Anterior cingulate cortex (tissue), 58 donors: ENCODE measurements around the gene SLC35F2.
A peak's percentile ranks its signal among the peaks of the same experiment; 100 is the strongest.
"Not testable (repeated sequence)": the region's sequence is repeated elsewhere in the genome, so short reads cannot be mapped to it uniquely, and the experiment has no call there.

ENCODE experiments used
- DNase-seq, 58 donors: peaks; one replicate each; lab custom pipeline; 2025; lab: John Stamatoyannopoulos, UW

The SLC35F2 gene

GRCh38 chr11:107858217-107859070, at the start of gene SLC35F2:
TSS of gene SLC35F2 (minus strand) at chr11:107858787. CDS start at chr11:107858767, 20 bp downstream.
- DNase-seq: peak in 37 of 58 donors; percentile 5 to 43 (median 15)

DNA sequence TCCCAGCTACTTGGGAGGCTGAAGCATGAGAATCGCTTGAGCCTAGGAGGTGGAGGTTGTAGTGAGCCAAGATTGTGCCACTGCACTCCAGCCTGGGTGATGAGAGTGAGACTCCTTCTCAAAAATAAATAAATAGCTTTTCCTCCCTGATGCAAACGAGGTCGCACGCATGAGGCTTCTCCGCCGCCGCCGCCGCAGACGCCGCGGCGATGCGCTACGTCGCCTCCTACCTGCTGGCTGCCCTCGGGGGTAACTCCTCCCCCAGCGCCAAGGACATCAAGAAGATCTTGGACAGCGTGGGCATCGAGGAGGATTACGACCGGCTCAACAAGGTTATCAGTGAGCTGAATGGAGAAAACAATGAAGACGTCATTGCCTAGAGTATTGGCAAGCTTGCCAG, 49.6 kb upstream of the SLC35F2 start:
- no peak for DNase-seq

DNA sequence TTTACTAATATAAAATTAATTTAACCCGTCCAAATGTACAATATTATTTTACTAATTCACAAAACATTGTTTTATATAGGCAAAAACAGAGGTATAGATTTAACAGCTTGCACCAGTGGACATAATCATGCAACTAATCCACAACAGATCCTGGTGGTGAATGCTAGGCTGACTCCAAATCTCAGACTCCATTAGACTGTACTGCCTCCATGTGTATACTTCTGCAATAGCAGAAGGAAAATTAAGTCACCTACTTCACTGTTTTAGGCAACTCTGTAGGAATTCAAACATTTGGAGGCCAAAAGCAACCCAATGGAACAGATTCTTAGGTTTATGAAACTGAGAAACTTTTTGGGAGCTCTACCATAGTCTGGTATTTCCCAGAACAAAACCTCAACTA, 39.7 kb upstream of the SLC35F2 start:
- peak in 2 of 58 donors; percentile 0 to 25 for DNase-seq

DNA sequence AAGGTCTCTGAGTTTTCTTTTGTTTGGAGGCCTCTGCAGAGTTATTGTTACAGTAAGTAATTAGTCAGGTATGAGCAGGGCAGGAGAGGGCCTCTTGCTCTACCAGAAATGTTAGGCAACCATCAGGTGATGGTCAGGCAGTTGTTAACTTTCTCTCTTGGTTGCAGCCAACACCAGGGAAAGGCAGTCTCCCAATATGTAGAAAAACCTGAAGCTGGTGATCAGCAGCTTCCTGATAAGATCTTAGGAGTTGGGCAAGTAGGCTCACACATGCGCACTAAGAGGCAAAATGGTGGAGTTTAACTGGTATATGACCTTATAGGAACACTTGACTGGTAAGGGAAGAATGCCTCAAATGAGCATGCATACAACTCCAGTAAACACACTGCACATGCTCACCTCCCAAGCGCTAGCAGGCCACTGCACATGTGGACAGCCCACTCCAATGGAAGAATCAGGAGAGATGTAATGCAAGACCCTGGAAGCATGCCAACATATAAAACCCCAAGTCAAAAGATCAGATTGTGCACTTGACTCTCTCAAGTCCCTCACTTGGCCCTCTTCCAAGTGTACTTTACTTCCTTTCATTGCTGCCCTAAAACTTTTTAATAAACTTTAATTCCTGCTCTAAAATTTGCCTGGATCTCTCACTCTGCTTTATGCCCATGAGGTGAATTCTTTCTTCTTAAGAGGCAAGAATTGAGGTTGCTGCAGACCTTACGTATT, 23.7 kb upstream of the SLC35F2 start:
- no peak for DNase-seq

- DNase-seq: not testable (repeated sequence)
Observed at GRCh38 chr11:107881471-107881870, 22.9 kb upstream of the SLC35F2 start.

- no peak for DNase-seq
Observed at GRCh38 chr11:107876141-107876540, 17.6 kb upstream of the SLC35F2 start.

DNA sequence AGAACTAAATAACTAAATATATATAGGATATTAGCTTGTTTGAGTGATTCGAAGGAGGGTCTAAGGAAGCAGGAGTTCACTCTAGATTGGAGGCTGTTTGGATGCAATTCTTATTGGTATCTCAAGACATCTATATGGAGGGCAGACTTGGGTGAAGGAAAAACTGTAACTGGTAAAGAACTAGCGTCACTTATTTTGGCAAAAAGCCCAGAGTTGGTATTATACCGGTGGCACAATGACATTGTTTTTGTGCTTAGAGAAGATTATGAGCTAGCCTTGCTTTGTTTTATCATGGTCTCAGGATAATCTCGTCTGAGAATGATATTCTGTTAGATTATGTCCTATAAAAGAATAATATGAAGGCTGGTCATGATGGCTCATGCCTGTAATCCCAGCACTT, 6.0 kb upstream of the SLC35F2 start:
- DNase-seq: no peak

DNA sequence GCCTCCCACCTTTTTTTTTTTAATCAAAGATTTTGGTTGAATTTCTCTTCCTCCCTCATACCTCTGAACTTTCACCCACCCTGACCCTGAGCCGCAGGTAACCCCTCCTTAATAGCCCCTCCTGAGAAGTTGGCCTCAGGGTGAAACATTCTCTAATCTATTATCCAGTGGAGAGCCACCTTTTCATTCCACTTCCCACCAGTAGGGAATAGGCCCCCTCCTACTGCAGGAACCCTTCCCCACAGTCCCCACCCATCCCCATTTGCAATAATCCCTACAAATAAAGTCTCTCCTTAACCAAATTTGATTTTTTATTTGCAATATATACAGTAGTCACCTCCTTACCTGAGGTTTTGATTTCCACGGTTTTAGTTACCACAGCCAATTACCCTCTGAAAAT, 2.1 kb upstream of the SLC35F2 start:
- DNase-seq: no peak

DNA sequence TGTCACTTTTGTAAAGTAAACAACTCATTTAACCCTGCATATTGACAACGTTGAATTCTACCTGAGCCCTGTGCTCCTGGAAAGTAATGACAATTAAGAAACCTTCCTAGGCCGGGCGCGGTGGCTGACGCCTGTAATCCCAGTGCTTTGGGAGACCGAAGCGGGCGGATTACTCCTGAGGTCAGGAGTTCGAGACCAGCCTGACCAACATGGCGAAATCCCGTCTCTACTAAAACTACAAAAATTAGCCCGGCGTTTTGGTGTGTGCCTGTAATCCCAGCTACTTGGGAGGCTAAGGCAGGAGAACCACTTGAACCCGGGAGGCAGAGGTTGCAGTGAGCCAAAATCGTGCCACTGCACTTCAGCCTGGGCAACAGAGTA, 1.6 kb upstream of the SLC35F2 start:
- not testable (repeated sequence) for DNase-seq

- peak in 10 of 58 donors; percentile 0 to 12 (median 3) for DNase-seq
Observed at GRCh38 chr11:107859459-107860239, 1.1 kb upstream of the SLC35F2 start.

- peak in 1 of 58 donors; percentile 4 for DNase-seq
Observed at GRCh38 chr11:107857550-107858216, 904 bp downstream of the SLC35F2 start.

GRCh38 chr11:107856981-107857517, 1.5 kb downstream of the SLC35F2 start:
- no peak for DNase-seq

DNA sequence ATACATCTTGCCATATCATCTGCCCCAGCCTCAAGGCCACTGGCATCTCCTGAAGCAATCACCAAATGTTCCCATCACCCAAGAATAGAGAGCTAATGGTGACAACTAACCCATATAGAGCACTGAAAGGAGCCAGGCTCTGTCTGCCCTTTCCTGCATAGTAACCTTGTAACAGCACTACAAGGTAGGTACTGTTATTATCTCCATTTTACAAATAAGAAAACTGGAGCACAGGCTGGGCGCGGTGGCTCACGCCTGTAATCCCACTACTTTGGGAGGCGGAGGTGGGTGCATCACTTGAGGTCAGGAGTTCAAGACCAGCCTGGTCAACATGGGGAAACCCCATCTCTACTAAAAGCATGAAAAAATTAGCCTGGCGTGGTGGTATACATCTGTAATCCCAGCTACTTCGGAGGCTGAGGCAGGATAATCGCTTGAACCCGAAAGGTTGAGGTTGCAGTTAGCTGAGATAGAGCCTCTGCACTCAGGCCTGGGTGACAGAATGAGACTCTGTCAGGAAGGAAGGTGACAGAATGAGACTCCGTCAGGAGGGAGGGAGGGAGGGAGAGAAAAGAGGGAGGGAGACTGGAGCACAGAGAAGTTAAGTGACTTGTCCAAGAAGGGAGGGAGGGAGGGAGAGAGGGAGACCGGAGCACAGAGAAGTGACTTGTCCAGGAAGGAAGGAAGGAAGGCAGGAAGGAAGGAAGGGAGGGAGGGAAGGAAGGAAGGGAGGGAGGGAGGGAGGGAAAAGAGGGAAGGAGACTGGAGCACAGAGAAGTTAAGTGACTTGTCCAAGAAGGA, 2.2 kb downstream of the SLC35F2 start:
- DNase-seq: no peak

DNA sequence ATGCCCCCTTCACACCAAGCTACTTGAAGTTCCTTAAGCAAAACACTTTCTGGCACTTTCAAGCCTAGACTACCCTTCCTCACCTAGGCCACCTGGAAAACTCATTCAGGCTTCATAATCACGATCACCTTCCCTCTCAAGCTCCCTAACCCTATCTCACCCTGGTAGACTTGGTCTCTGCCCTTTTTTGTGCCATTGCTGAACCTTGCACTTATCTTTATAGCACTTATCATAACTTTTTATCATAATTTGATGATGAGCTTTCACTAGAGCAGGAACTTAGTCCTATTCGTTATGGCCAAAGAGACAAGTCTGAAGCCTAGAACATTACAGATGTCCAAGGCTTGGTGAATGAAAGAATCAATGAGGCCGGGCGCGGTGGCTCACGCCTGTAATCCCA, 5.5 kb downstream of the SLC35F2 start:
- no peak for DNase-seq

DNA sequence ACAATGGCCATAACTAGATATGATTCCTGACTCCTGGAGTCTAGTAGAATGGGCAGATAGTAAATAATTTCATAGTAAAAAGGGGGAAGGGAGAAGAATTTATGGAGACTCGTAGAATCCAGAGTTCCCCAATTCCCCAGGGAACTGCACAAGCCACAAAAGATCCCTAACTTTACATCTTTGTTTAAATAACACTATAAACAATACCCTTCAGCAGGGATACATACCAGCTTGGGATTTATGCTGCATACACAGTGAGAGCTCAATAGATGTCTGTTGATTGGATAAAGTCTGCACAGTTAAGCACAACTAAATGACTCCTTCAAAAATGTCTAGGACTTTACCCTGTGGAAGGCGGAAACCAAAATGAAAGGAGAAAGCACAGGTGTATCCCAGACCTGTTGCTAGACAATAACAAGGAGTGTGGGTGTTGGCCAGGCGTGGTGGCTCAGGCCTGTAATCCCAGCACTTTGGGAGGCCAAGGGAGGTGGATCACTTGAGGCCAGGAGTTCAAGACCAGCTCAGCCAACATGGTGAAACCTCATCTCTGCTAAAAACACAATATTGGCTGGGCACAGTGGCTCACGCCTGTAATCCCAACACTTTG, 6.8 kb downstream of the SLC35F2 start:
- no peak for DNase-seq

GRCh38 chr11:107849790-107850189, 8.8 kb downstream of the SLC35F2 start:
- DNase-seq: no peak

DNA sequence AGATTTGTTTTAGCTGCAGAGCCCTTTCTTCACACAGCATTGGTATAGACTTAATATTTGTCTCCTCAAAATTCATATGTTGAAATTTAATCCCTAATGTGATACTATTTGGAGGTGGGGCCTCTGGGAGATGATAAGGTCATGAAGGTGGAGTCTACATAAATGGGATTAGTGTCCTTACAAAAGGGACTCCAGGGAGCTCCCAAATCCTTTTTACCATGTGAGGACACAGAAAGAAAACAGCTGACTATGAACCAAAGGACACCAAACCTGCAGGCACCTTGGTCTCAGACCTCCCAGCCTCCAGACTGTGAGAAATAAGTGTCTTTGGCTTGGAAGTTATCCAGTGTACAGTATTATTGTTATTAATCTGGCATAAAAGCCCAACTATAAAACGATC, 10.2 kb downstream of the SLC35F2 start:
- DNase-seq: no peak

GRCh38 chr11:107847184-107847583, 11.4 kb downstream of the SLC35F2 start:
- no peak for DNase-seq

GRCh38 chr11:107844041-107844440, 14.5 kb downstream of the SLC35F2 start:
- DNase-seq: no peak
